Activated naive CD8-positive, alpha-beta T cell treated with anti-CD3 and anti-CD28 coated beads, Interleukin-2, amount 50 U/mL, for 16 hours (primary cell): ENCODE data around the gene FOXA2.
"Not testable (repeated sequence)": the region's sequence is repeated elsewhere in the genome, so short reads cannot be mapped to it uniquely, and the experiment has no call there.

Source experiments
- DNase-seq: peaks from one replicate; pipeline ENCODE4 v3.0.0-alpha.2; 2020; ENCODE audit warnings: low read depth, low spot score

Gene FOXA2

DNA sequence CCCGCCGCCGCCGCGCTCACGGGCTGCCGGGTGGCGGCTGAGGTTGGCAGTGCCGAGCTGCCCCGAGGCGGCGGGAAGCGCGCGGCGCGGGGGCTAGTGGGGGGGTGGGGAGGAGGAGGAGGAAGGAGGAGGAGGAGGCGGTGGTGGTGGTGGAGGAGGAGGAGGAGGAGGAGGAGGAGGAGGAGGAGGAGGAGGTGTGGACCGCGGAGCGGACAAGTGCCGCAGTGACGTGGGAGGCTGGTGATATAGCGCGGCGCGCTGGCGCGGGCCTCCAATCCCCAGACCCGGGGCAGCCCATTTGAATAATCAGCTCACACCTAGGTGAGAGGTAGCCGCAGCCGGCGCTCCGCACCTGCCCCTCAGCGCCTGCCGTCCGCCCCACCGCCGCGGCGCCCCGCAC lies at the start of gene FOXA2:
FOXA2 (minus strand) TSS at position 51 of the 400 bp plus-strand sequence. CDS start 294 bp downstream, outside the sequence.
- DNase-seq: no peak

DNA sequence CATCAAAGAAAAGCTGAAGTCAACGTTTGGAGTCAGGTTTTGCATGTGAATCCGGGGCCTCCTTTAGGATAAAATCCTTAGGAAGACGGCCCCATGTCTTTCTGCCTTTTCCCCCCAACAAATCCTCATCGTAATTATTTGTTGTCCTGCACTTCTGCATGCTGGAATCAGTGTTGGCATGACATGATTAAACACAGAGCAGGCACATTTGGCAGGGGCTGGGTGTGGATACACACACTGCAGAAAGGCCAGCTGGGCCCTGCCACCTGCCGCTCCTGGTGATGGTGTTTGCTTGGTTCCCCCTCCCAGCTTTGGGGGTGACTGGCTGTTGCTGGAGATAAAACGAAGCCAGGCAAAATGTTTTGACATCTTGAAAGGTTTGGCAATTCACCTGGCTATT lies 46.3 kb upstream of the FOXA2 start:
- DNase-seq: no peak

DNA sequence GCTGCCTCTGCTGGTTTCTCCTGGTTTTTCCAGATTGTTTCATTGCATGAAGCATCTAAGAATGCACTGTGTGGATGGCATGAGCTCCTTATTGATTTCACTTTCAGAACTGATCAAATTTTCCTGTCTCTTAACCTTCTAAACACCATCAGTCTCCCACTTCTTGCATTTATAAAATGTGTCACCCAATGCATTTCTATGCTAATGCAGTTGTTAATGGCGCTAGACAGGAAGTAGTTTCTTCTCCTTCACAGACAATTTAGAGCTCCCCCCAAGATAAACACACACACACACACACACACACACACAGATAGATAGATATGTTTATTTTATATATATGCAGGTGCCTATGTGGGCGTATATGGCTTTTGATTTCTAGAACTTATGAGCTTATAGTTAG lies 45.6 kb upstream of the FOXA2 start:
- no peak for DNase-seq

DNA sequence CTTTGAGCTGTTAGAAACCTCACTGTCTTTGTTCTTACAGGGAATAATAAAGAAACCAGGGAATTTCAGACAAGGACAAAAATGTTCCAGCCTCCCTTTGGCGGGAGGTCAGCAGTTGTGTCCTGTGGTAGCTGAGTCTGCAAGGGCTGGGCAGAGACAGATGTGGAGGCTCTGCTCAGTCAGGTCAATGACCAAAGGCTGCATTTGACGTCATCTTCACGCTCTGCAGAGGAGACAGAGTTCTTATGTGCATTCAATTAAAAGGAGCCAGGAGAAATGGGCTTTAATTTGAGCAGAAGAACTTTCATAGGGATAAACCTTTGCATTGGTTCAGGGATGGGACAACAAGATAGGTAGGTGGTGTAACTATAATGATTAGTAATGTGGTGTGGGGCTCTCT lies 45.1 kb upstream of the FOXA2 start:
- no peak for DNase-seq

DNA sequence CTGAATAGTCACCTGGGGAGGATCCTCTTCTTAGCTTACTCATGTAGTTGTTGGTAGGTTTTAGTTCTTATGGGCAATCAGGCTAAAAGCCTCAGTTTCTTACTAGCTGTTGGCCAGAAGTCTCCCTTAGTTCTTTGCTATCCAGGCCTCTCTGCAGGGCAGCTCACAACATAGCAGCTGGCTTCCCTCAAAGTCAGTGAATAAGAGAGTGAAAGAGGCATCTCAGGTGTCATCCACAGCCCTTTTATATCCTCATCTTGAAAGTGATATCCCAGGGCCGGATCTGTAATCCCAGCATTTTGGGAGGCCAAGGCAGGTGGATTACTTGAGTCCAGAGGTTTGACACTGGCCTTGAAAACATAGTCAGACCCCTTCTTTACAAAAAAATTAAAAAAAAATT lies 42.1 kb upstream of the FOXA2 start:
- no peak for DNase-seq

DNA sequence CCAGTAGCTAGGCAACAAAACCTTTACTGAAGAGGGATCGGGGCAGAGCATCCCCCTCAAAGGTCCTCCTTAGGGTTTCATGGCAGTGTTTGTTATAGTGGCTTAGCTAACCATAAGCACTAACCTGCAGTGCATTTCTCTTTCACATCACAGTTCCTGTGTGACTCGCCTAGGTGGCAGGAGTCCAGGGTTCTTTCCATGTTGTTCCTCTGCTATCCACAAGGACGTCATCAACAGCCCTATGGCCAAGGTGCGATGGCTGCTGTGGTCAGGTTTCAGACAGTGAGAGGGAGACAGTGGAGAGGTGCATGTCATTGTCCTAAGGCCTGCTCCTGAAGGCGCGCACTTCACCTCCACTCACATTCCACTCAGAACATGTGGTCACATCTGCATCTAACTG lies 38.8 kb upstream of the FOXA2 start:
- DNase-seq: no peak

DNA sequence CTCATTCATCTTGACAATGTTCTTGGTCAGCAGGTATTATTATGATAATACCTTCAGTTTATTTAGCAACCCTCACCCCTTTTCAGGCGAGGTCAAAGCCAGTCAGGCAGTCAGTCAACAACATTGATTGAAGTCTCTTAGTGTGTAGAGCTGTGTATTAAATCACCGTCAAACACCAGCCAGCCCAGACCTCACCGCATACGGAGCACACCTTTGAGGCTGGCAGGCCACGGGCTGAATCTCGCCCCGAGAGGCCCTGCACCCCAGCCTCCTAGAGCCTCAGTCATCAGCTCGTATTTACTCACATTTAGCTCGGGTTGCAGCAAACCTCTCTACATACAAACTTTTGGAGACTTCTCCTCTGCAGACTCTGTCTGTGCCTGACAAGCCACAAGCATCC lies 36.0 kb upstream of the FOXA2 start:
- no peak for DNase-seq

DNA sequence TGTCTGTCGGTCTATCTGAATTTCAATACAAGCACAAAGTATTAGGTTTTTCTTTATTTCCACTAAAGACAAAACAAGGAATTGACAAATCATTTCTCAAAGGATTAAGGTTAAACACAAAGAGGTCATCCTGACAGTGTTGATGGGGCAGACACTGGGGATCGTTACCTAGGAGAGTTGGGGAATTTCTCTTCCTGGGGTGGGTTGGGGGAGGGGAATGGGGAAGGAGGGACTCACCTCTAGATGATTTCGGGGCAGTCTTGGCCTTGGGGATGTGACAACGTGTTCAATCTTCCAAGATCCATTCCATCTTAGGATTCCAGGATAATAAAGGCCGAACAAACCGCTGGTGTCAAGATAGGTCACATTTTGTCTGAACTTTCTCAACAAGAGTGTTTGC lies 35.4 kb upstream of the FOXA2 start:
- no peak for DNase-seq

DNA sequence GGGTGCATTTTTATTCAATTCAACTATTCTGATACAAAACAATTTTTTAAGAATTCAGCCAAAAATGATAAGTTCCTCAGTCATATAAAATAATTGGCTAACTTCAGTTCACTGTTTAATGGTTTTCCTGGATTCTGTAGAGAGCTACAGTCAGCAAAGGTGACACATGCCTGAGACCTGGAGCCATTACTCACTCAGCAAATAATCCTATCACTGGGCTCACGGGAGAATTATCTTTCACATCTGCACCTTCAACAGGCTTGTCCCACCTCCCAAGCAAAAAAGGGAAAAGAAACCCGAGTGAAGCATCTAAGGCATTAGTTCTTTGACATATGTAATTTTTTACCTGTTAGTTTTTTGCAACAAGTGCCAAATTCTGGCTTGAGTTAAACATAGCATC lies 34.9 kb upstream of the FOXA2 start:
- DNase-seq: no peak

DNA sequence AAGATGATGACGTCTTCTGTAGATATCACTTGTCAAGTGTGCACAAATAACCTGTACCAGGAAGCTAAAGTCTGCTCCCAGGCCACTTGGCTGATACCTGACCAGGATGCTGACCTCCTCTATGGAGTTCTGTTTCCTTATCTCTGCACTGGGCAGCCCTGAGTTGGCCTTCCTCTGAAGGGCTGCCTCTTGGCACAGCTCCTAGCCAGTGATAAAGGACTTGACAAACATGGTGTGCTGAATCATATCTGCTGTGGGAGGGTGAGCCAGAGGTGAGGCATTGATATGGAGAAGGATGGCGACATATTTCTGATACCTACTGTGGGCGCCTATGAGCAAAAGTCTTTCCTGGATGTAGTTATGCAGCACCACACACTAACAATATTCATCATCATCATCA lies 32.8 kb upstream of the FOXA2 start:
- no peak for DNase-seq

DNA sequence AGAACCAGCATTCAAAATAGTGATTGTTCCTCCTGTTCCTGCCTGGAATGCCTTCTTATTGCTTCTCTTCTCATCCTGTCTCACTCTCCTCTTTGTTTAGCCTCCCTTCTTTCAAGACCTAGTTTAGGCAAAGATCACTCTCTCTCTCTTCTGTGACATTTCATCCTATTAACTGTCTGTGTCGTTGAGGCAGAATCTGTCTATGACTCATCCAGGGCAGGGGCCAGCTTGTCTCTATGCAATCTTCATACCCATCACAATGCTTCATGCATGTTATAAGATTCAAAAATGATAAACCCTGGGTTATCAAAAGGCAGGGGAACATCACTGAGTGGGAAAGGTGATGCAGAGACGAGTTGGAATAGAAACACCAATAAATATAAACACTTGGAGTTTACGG lies 32.2 kb upstream of the FOXA2 start:
- no peak for DNase-seq

DNA sequence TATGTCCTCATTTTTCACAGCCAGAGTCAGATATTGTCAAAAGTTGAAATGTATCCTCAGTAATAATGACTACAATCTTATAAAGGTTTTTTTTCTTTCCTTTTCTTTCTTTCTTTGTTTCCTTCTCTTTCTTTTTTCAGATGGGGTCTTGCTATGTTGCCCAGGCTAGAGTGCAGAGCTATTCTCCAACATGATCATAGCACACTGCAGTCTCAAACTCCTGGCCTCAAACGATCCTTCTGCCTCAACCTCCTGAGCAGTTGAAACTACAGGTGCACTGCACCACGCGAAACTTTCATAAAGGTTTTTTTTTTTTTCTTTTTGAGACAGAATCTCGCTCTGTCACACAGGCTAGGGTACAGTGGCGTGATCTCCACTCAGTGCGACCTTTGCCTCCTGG lies 31.1 kb upstream of the FOXA2 start:
- DNase-seq: no peak

DNA sequence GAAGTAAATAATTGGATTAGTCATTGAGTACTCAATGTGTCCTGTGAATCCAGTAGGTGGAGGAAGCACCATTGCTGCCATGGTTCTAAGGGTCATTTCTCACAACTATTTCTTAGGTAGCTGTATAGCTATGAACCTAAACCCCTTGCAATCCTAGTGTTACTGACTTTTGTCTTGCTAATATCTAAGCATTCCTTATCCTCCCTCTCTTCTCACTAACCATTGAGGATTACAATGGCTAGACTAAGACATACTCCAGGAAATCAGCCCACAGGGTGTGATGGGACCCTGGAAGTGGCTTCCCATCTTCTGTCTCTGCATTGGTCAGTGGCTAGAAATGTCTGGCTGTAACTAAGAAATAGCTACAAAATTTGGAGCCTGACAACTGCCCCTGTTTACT lies 27.3 kb upstream of the FOXA2 start:
- no peak for DNase-seq

DNA sequence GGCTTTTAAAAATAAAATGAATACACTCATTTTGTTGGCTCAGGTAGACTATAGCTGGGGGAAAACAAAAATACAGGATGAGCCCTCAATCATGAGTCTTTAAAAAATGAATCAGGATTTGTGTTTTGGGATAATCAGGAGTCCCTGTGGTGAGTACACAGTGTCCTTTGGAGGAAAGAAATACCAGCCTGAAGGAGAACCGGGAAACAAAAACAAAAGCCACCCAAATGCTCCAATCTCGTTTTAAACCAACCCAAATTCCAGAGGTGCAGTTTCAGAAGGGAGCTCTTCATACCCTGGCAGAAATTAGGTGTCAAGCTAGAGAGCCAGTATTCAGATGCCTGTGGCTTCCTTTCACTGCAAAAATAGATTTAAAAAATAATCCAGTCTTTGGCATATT lies 23.3 kb upstream of the FOXA2 start:
- no peak for DNase-seq

DNA sequence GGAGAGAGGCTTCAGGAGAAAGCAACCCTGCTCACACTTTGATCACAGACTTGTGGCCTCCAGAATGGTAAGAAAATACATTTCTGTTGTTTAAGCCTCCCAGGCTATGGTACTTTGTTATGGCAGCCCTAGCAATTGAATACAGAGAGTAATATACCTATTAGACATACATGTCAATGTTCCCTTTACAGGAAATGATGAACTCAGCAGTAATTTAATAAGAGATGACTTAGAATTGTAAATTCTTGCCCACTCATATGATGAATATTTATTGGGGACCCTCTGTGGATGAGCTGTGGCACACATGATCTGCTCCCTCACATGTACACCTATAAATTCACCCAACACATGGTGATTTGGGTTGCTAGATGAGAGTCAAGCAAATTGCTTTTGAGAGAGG lies 20.4 kb upstream of the FOXA2 start:
- DNase-seq: no peak

DNA sequence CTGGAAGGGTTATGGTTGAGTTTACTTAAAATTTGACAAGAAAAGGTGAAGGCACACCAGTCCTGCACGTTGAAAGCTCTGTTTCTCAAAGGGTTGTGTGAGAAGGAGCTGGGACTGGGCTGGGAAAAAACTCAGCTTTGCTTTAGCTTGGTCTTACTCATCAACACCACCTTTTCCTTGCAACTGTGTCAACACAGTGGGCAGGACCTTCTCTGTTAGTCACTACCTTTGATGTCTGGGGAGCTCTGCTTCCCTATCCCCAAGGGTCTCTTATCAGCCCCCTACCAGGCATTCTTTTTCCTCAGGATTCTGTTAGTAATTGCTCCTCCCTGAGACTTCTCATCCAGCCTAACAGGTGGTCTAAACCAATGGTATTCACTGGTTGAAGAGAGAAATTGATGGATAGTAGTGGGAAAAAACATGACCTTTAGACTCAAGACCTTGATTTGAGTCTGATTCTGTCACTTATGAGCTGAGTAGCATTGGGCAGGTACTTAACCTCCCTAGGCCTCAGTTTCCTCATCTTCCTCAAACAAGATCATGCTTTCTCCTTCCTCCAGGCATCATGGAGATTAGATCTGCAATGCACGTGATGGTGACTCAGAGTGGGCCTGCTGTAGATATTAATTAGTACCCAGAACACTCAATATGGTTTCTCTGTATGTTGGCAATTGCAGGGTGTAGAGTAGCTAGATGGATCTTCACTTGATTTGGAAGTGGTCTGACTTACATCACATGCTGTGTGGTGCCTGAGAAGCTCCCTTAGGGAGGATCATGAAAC lies 17.2 kb upstream of the FOXA2 start:
- no peak for DNase-seq

DNA sequence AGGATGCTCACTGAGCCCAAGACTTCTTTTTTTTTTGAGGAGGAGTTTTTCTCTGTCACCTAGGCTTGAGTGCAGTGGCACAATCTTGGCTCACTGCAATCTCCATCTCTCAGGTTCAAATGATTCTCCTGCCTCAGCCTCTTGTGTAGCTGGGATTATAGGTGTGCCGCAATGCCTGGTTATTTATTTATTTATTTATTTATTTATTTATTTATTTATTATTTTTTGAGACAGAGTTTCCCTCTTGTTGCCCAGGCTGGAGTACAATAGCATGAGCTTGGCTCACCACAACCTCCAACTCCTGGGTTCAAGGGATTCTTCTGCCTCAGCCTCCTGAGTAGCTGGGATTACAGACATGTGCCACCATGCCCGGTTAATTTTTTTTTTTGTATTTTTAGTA lies 14.9 kb upstream of the FOXA2 start:
- DNase-seq: not testable (repeated sequence)

DNA sequence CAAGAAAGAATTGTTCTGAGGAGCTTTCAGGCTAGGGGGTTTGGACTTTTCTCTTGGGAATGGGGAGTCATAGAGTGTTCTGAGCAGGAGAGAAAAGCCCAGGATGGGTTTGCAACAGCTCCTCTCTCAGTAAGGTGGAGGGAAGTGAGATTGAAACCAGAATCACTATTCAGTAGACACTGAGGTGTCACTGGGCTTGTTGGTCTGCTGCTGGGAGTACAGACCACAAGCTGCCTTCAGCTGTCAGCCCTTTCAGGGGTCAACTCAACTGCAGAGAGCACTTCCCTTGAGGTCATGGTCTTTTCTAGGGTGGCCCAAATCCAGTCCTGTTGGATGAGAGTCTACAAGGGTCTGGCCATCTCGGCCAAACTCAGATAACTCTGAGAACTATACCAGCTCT lies 12.9 kb upstream of the FOXA2 start:
- DNase-seq: no peak

DNA sequence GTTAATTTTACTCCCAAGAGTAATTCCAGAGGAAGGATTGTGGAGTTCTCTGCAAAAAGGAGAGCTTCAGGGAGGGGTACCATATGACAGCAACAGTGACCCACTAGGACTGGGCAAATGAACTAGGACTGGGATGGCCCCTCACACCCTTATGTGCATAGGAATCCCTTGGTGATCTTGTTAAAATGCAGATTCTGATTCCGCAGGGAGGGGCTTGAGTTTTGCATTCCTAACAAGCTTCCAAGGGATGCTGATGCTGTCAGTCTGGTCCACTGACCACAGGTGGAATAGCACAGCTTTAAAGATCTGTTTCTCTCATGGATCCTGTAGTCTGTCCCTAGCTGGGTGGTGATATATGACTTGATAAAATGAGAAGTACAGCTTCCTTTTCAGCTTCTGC lies 6.3 kb upstream of the FOXA2 start:
- no peak for DNase-seq

DNA sequence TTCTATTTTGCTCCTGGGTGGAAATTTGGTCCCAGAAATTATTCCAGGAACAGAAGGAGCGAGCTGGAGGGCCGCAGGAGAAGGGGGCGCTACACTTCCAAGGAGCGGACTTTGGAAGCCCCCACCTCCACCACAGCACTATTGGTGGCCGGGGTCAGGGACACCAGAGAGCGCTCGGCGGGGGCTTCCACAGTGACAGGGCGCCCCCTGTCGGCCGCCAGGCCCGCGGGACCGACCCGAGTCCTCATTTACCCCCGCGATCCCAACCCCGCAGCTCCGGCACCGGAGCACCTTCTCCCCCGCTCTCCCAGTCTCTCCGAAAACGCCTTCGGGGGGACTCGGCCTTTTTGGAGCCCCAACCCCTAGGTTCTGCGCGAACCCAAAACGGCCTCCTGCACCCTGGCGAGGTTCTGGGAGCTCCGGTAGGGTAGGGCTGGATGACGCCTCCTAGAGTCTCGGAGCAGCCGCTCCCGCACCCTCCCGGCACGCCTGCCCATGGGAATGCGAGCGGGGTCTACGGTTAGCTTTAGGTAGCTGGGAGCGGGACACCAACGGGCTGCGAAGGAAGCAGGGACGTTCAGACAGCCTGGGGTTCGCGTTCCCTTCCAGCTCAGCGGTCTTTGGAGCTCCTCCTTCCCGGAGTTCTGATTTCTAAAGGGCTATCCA lies 2.4 kb upstream of the FOXA2 start:
- no peak for DNase-seq

DNA sequence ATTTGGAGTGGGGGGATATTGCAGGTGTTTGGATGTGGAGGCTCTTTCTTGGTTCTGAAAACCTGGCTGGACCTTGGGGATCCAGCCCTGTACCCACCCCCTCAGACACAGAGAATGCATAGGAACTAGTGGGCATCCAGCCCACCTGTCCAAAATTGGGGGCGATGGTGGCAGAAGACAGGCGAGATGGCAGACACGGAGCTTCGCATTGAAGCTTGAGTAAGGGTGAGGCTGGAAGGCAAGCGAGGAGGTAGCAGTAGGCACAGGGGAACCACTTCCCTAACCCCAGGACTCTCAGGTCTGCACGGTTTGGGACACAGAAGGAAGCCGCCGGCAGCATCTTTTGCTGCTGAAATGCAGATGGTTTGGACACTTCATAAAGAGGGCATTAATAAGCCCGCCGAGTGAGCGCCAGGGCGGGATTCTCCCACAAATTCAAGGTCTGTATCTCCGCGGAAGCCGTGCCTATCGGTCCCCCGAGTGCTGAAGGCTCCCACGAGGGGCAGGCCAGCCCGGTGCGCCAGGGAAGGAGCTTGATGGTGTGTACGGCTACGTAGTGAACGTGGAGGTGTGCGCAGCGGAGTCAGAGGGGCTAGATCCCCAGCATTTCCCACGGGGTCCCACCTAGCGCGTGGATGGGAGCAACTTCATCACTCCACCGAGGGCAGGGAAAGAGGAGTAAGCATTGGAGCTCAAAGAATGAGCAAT lies 1.6 kb upstream of the FOXA2 start:
- DNase-seq: no peak

DNA sequence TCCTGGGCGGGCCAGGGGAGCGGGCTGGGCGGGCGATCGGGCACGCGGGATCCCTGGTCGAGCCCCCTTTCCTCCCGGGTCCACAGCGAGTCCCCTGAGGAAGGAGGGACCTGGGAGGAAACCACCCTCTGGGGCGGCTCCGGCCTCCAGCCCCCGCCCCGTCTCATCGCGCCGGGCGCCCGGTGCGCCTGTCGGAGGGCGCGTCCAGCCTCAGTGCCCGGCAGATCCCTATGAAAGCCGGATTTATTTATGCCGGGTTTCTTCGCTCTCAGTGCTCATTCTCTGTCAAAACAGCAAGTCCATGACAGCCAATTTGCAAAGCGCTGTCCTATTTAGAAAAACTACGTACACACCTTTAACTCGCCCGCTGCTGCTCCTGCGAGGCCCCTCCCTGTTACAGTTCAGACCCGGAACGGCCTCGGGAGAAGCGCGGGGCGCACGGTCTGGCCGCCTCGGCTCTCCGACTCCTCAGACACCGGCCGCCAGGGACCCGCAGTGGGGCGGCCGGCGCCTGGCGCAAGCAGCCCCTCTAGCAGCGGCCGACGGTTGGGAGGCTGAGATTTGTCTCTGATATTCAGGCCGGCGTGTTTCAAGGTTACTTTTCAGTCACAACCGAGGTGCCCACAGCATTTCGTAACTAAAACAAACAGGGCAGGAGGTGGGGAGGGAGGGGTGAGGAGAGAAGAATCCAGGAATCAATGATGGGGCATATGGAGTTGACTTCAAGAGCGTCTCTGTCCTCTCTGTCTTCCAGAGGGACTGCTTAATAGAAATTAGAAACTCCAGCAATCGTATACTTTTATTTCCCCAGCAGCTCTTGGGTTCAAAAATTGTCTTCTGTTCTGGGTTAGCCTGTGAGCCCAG lies 782 bp upstream of the FOXA2 start:
- no peak for DNase-seq
